GM21390 (cell line): ENCODE data around the gene FAM240A.

ENCODE experiments used
- ATAC-seq: cut with Tn5 transposase; IDR thresholded peaks from one replicate; pipeline ENCODE4 v1.9.1; 2021; ENCODE audit not compliant: unreplicated experiment

FAM240A gene

GRCh38 chr3:46673151-46674030 is 61.1 kb downstream of the FAM240A start:
- no peak for ATAC-seq

DNA sequence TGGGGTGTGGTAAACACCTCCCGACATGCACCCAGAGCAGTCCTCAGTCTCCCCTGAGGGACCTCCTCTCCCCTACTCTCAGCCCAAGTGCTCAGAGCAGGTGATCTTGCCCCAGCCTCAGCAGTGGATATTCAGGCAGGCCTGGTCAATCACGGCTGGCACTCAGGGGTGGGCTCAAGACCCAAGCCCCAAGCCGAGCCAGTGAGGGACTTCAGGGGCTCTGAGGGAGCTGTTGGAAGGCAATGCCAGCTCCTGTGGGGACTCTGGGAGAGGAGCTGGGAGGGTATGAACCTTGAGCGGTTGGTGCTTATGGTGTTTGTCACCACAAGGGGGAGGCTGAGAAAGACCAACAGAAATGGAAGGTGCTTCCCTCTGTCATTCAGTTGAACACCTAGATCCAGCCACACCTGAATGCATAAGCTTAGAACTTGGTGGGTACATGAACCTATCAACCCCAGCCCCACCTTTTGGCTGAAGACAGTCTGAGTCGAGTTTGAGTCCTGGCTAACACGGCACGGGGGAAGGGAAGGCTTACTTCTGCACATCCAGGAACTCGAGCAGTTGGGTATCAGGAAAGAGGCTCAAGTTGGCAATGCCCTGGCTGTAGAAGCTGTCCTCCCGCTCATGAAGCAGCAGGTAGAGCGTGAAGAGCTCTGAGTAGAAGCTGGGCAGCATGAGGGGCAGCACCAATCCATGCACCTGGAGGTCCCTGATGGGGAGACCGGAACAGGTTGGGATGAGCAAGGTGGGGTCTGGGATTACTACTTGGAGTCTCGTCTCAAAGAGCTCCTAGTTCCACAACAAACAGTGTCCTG is 61.9 kb downstream of the FAM240A start:
- no peak for ATAC-seq

DNA sequence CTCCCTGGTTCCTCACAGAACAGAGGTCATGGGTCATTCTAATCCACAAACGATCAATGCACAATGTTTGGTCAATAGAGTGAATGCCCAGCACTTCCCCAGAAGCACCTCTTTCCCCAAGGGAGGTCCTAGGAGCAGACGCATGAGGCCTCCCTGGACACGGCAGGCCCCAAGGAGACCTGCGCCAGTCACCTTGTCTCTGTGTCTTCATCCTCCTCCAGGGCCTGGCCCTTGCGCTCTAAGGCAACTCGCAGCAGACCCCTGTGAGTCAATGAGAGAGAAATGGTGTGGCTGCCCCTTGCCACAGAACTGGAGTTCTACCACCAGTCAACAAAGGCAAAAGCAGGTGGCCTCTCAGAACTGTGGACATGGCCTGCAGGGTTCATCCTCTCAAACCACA is 63.1 kb downstream of the FAM240A start:
- no peak for ATAC-seq
